ENCODE data around the gene SLC40A1.

SLC40A1 gene

GRCh38 chr2:189582809-189583192 is 2.2 kb upstream of the SLC40A1 start:
- no peak for TF ChIP-seq CTCF (IDR thresholded peaks at IDR 0.05)

GRCh38 chr2:189582140-189582808 is 1.7 kb upstream of the SLC40A1 start:
- TF ChIP-seq CTCF (IDR thresholded peaks at IDR 0.05) = no peak

GRCh38 chr2:189581354-189582139 is 961 bp upstream of the SLC40A1 start:
- no peak for TF ChIP-seq CTCF (IDR thresholded peaks at IDR 0.05)

GRCh38 chr2:189580241-189580651 is 340 bp downstream of the SLC40A1 start:
- no peak for TF ChIP-seq CTCF (IDR thresholded peaks at IDR 0.05)

GRCh38 chr2:189579585-189580186 is 900 bp downstream of the SLC40A1 start:
- no peak for TF ChIP-seq CTCF (IDR thresholded peaks at IDR 0.05)

GRCh38 chr2:189578272-189578950 is 2.2 kb downstream of the SLC40A1 start:
- TF ChIP-seq CTCF (IDR thresholded peaks at IDR 0.05) = no peak

GRCh38 chr2:189577121-189577520 is 3.5 kb downstream of the SLC40A1 start:
- TF ChIP-seq CTCF (IDR thresholded peaks at IDR 0.05) = no peak

Measured in LNCAP (cell line).